ENCODE data around the gene KRT73.
"Not testable (repeated sequence)": the region's sequence is repeated elsewhere in the genome, so short reads cannot be mapped to it uniquely, and the experiment has no call there.

Gene KRT73

DNA sequence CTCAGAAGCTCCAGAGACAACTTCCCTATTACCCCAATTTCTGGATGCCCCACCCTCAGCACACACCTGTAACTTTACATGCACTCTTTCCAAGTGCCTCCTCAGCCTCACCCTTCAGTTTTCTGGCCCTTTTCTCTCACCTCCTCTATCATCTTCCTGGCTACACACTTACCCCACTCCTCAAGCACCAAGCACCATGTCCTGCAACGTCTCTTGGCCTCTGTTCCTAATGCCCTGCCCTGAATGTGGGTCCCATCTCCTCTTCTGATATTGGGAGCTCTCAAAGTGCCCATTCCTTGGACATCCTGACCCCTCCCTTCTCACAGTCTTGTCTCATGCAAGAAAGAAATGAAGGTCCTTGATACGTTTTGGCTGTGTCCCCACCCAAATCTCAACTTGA lies 18.3 kb downstream of the KRT73 start:
- TF ChIP-seq, protein P1, sequence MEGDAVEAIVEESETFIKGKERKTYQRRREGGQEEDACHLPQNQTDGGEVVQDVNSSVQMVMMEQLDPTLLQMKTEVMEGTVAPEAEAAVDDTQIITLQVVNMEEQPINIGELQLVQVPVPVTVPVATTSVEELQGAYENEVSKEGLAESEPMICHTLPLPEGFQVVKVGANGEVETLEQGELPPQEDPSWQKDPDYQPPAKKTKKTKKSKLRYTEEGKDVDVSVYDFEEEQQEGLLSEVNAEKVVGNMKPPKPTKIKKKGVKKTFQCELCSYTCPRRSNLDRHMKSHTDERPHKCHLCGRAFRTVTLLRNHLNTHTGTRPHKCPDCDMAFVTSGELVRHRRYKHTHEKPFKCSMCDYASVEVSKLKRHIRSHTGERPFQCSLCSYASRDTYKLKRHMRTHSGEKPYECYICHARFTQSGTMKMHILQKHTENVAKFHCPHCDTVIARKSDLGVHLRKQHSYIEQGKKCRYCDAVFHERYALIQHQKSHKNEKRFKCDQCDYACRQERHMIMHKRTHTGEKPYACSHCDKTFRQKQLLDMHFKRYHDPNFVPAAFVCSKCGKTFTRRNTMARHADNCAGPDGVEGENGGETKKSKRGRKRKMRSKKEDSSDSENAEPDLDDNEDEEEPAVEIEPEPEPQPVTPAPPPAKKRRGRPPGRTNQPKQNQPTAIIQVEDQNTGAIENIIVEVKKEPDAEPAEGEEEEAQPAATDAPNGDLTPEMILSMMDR (IDR thresholded peaks at IDR 0.05; ENCODE audit: control insufficient read depth, extremely low read depth, insufficient read depth), result no peak
- no peak overlapping the region for H3K4me3 ChIP-seq (ENCODE audit: low read depth, low read length)
- DNase-seq (ENCODE audit: low read depth), result no peak

DNA sequence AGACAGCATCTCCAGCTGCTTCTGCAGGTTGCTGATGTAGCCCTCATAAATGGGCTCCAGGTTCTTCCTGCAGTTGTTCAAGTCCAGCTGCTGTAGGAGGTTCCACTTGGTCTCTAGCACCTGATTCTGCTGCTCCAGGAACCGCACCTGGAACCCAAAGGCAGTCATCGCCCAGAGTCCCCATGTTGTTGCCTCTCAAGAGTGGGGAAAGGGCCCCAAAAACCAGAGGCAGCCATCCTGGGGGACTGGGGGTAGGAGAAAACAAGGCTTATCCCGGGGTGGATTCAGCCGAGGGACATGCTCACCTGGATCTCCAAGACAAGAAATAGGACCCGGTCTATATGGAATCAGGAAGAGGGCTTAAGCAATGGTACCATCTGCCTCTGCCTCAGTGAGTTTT lies 19.4 kb downstream of the KRT73 start:
- TF ChIP-seq, protein P1 (IDR thresholded peaks at IDR 0.05; ENCODE audit: control insufficient read depth, extremely low read depth, insufficient read depth), result no peak

DNA sequence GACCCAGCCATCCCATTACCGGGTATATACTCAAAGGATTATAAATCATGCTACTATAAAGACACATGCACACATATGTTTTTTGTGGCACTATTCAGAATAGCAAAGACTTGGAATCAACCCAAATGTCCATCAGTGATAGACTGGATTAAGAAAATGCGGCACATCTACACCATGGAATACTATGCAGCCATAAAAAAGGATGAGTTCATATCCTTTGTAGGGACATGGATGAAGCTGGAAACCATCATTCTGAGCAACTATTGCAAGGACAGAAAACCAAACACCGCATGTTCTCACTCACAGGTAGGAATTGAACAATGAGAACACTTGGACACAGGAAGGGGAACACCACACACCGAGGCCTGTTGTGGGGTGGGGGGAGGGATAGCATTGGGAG lies 24.1 kb downstream of the KRT73 start:
- H3K4me3 ChIP-seq (ENCODE audit: low read depth, low read length); DNase-seq (ENCODE audit: low read depth): not testable (repeated sequence)

More for the DNA sequence above, 19.4 kb downstream of the KRT73 start:
- no peak for DNase-seq (ENCODE audit: low read depth)
- no peak overlapping the region for H3K4me3 ChIP-seq (ENCODE audit: low read depth, low read length)

DNA sequence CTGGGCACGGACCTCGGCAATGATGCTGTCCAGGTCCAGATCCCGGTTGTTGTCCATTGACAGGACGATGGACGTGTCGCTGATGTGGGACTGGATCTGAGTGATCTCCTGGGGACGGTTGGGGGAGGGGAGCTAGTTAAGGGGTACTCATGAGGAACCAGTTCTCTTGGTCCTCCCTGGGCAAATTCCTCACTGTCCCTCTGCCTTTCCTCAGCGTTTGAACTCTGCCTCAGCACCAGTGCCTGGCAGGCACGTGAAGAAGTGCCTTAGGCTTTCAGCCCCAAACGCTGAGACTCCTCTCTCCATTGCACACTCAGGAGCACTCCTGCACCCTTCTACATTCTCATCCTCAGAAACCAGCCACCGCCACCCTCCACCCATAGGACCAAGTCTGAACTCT lies 26.8 kb downstream of the KRT73 start:
- no peak overlapping the region for H3K4me3 ChIP-seq (ENCODE audit: low read depth, low read length)
- no peak for DNase-seq (ENCODE audit: low read depth)
- TF ChIP-seq, protein P1 (IDR thresholded peaks at IDR 0.05; ENCODE audit: control insufficient read depth, extremely low read depth, insufficient read depth), result no peak

DNA sequence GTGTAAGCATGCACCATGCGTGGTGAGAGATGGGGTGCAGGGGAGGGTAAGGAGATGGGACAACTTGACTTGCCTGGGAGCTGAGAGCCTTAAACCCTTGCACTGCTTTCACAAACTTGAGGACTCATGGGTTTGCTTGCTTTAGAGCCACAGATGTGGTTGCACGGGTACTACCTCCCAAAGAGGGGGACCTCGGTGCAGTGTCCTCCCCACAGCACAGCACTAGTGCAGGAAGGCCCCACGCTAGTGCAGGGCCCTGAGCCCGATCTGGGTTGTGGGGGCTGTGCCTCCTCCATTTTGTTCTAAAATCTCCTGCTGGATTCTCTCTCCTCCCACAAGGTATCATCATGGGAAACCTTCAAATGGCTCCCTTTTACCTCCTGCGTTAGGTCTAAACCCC lies 28.3 kb downstream of the KRT73 start:
- TF ChIP-seq, protein P1 (IDR thresholded peaks at IDR 0.05; ENCODE audit: control insufficient read depth, extremely low read depth, insufficient read depth), result no peak
- H3K4me3 ChIP-seq (ENCODE audit: low read depth, low read length), result no peak overlapping the region
- no peak for DNase-seq (ENCODE audit: low read depth)

DNA sequence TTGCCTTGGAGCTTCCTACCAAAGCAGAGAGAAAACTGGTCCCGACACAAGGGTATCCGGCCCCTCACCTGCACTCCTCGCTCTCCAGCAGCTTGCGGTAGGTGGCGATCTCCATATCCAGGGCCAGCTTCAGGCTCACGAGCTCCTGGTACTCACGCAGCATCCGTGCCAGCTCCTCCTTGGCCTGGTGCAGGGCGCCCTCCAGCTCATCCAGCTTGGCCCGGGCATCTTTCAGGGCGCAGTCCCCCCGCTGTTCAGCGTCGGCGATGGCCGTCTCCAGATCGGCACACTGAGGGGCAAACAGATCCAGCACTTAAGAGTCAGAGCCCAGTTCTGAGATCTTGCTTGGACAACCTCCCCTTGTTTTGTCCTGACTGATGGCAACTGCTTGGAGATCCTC lies 30.8 kb downstream of the KRT73 start:
- TF ChIP-seq, protein P1 (IDR thresholded peaks at IDR 0.05; ENCODE audit: control insufficient read depth, extremely low read depth, insufficient read depth), result no peak
- no peak overlapping the region for H3K4me3 ChIP-seq (ENCODE audit: low read depth, low read length)
- no peak for DNase-seq (ENCODE audit: low read depth)

DNA sequence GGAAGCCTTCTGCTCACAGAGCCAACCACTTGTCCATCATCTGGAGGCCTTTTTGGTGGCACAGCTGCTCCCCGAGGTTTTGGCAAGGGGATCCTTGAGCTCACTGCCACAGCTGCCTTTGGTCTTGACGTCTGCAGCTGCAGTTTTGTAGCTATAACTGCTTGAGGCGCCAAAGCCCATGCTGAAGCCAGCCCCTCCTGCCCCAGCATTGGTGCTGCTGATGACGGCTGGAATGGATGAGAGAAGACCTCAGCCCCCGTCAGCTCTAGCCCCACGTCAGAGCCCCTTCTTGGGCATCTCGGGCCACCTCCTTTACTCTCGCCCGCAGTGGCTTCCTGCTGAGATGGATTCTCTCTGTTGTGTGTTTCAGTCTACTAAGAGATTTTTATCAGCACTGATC lies 32.4 kb downstream of the KRT73 start:
- DNase-seq (ENCODE audit: low read depth), result no peak
- TF ChIP-seq, protein P1 (IDR thresholded peaks at IDR 0.05; ENCODE audit: control insufficient read depth, extremely low read depth, insufficient read depth), result no peak
- H3K4me3 ChIP-seq (ENCODE audit: low read depth, low read length), result no peak overlapping the region
